ENCODE measurements around the gene FN3KRP. TPM values are rescaled to one million over a fixed set of nuclear protein-coding genes. Genes with fewer than 3 reads are reported as not detected.

The FN3KRP gene
- polyA plus RNA-seq, 1 of the 3 experiments (the other 2 are of a cell fraction) = 68.2 TPM

Small RNA genes within 50 kb of the gene (small RNA-seq; reads per million reads assigned to genes)
- gene MIR4525 = 0 to 1.2 (median 0.39) reads per million in 7 experiments

Other genes with a start within 250 kb of the FN3KRP start
- 33.6 and 36.4 TPM in 2 replicates for gene FOXK2, start 197.0 kb upstream of the FN3KRP start, polyA plus RNA-seq (2012; rRNA removed)
- gene WDR45B, start 68.3 kb upstream of the FN3KRP start, polyA plus RNA-seq (2012; rRNA removed) = 171 and 191 TPM in 2 replicates
- 13.4 and 20.7 TPM in 2 replicates for gene RAB40B, start 18.0 kb upstream of the FN3KRP start, polyA plus RNA-seq (2012; rRNA removed)
- gene FN3K, start 18.9 kb downstream of the FN3KRP start, polyA plus RNA-seq (2012; rRNA removed) = 4.3 and 9.9 TPM in 2 replicates
- gene TBCD, start 35.4 kb downstream of the FN3KRP start, polyA plus RNA-seq (2012; rRNA removed) = 78.7 and 107 TPM in 2 replicates
- gene ZNF750, start 123.3 kb downstream of the FN3KRP start, polyA plus RNA-seq (2012; rRNA removed) = not detected in 2 replicates

Data from SK-N-SH (cell line).